NCI-H128 (cell line): ENCODE results near the gene ARFGEF2.
"Not testable (repeated sequence)": the region's sequence is repeated elsewhere in the genome, so short reads cannot be mapped to it uniquely, and the experiment has no call there.

Experiments used
- DNase-seq: peaks from one replicate; lab custom pipeline; 2025; ENCODE audit not compliant: unreplicated experiment; lab: John Stamatoyannopoulos, UW

Gene ARFGEF2

DNA sequence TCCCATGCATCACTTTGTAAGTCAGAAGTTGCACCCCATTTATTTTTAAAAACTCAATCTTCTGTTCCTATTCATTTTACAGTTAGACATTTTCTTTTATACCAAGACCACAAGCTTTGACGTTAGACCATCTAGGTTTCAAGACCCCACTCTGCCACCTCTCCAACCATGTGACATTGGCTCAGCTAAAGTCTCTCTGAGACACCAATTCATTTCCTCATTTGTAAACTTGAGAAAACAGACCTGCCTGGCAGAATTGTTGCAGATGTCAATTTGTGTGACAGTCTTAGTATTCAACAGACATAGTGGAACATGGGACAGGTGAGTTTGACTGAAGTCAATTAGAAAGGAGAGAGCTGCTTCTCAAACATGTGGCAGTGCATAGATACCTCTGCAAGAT lies 69.0 kb downstream of the ARFGEF2 start:
- DNase-seq = no peak

DNA sequence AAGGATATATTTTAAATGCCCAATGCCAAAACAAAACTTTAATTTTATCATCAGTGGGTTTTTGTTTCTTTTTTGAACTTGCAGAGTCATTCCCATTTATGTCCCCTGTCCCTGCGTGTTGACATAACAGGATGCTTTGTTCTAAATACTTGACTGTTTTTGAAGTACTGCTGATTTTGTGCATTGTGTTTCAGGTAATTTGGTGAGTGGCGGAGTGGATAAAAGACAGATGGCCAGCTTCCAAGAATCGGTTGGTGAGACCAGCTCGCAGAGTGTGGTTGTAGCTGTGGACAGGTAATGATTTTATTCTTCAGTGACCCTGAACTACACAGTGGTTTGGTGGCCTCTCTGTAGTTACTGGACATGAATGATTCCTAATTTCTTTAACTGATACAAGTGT lies 74.1 kb downstream of the ARFGEF2 start:
- DNase-seq = peak; percentile 74

DNA sequence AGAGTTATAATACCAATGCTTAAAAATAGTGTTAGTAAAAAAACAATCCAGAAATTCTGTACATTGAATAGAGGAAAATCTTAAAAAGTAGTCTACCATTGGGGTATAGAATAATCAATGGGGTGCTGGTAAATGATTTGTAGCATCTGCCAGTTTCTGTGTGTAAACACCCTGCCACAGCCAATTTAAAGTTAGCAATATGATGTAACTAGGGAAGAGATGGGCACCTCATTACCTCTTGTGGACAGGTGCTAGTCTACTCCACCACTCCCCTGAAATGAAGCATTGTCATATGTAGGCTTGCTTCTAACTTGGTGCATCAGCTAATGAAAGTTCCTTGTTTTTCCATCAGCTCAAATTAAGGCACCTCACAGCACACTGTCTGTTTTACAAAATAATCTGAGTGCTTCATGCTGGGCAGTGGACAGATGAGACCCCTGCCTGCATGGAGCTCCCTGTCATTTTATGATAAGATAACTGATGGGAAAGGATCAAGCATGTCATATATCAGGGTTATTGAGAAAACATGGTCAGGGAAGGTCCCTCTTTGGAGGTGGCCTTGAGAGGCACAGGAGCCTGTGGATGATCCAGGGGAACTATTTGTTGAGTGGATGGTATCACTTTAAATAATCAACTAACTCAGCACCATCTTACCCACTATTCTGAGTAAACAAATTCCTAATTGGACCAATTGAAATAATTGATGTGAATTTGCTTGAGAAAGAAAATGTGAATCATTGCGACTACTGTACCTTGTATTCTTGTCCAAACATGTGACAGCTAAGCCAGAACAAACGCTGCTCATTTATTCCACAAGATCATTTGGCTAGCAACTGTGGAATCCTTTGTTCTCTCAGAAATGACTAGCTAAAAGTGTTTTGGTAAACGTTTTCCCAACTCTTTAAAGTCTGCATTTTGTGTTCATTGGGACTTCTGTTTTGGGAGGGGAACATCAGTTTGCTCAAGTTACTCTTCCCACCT lies 78.7 kb downstream of the ARFGEF2 start:
- DNase-seq = no peak

DNA sequence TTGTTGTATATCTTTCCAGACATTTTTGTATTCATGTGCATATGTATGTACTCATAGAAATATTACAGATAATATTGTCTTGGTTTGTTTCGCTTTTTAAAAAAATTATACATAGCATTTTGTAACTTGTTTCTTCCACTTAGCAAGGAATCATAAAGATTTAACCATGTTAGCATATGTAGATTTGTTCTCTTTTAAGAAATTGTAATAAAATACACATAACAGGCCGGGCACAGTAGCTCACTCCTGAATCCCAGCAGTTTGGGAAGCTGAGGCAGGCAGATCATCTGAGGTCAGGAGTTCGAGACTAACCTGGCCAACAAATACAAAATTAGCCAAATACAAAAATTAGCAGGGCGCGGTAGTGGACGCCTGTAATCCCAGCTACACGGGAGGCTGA lies 80.2 kb downstream of the ARFGEF2 start:
- DNase-seq = no peak

DNA sequence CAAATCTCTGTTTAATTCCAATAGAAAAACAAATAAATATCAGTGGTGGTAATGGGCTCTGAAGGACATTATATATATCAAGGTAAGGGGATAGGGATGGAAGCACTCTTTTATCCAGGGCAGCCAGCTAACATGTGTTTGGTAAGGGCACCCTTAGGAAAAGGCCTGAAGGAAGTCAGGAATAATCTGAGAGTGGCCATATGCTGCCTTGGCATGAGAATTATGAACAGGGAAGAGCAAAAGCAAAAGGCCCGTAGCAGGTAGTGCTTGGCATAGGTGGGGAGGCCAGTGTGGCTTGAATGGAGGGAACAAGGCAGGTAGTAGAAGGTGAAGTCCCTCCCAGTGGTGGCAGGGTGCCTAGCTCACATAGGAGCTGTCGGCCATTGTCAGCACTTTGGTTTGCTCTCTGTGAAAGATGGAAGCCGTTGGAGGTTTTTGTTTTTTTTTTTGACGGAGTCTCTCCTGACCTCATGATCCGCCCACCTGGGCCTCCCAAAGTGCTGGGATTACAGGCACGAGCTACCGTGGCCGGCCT lies 85.0 kb downstream of the ARFGEF2 start:
- DNase-seq = no peak

DNA sequence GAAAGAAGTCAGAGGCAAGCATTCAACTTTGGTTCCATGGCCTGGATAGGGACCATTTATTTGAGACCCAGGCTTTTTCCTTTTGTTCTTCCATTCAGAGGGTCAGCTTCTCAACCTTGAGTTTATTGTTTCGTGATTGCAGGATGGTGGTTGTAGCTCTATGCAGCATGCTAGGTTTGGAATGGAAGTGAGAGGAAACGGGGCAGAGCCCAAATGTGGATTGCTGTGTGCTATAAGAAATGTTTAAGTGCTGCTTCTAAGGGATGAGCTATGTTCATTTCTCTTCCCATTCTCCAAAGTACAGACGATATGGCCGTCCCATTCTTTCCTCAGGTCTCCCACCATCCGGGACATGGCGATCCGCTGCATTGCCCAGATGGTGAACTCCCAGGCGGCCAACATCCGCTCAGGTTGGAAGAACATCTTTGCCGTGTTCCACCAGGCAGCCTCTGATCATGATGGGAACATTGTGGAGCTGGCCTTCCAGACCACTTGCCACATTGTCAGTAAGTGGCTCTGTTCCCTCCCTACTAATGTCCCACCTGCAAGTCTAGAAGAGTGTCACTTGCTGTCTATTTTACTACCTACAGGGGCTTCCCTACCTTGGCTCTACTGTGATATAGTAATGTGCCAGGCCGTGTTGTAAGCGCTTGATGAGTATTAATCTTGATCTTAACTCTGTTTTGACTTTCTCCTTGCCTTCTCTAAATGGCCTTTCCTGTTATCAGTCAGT lies 88.6 kb downstream of the ARFGEF2 start:
- no peak for DNase-seq

DNA sequence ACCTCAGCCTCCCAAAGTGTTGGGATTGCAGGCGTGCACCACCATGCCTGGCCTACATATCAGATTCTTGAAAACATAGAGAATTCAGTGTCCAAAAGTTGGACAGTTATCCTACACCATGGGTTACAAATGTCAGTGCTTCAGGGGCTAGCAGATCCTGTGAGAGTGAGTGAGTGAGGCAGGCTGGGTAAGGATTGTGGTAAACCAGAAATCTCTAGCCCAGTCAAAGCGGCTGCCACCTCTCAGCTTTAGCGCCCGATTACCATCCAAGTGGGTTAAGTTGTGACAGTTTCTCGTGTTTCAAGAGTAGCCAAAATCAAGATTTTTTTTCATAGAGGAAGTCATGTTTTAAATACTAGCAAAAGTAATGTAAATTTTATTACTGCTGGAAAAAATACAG lies 102.7 kb downstream of the ARFGEF2 start:
- no peak for DNase-seq

DNA sequence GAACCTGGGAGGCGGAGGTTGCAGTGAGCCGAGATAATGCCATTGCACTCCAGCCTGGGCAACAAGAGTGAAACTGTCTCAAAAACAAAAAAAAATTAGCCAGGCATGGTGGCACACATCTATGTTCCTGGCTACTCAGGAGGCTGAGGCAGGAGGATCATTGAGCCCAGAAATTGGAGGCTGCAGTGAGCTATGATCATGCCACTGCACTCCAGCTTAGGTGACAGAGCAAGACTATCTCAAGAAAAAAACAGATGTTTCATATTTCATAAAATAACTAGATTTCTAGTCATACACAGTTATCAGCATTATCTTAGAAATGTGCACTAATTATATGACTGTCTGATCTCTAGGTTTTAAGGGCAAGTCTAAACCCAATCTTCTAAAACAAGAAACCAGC lies 106.7 kb downstream of the ARFGEF2 start:
- not testable (repeated sequence) for DNase-seq

DNA sequence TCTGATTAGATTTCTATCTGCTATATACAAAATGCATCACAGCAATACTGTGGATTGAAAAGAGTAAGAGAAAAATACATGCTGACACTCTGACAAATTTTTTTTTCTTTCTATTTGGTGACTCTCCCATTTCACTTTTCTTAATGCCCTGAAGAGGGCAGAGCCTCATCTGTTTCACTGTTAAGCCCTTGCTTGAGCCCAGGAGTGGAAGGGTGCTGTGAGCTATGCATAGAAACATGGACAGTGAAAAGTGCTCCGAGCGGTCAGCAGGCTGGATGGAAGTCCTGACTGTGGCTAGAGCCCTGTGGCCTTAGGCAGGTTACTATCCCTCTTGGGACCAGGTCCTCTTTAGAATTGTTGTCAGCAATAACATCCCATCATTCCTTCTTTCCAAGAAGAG lies 107.2 kb downstream of the ARFGEF2 start:
- DNase-seq = no peak

DNA sequence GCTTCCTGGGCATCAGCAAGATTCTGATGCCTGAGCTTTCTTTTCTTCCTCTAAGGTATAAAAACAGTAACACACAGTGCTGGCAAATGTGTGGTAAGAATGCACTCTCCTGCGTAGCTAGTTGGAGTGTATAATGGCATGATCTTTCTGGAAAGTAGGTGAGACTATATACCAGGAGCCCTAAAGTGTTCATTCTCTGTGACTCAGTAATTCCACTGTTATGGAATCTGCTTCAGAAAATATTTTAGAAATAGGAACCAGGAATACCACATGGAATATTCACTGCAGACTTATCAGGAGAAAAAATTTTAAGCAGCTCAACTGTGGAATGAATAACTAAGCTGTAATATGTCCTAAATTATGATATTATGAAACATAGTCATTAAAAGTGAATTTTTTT lies 107.7 kb downstream of the ARFGEF2 start:
- DNase-seq = no peak

DNA sequence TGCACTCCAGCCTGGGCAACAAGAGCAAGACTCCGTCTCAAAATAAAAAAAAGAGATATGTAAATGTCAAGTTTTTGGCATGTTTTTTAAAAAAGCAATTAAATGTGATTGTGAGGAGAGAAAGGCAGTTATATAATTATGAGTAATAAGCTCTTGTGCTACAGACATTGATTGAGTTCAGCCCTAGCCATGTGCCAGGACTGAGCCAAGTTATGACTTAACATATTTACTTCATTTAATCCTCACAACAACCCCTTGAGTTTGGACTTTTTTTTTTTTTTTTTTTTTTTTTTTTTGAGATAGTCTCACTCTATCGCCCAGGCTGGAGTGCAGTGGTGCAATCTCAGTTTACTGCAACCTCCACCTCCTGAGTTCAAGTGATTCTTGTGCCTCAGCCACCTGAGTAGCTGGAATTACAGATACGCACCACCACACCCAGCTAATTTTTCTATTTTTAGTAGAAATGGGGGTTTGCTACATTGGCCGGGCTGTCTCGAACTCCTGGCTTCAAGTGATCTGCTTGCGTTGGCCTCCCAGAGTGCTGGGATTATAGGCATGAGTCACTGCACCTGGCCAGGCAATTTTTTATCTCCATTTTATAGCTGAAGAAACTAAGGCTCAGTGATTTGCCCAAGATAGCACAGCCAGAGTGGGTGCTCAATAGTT lies 109.6 kb downstream of the ARFGEF2 start:
- DNase-seq = no peak

DNA sequence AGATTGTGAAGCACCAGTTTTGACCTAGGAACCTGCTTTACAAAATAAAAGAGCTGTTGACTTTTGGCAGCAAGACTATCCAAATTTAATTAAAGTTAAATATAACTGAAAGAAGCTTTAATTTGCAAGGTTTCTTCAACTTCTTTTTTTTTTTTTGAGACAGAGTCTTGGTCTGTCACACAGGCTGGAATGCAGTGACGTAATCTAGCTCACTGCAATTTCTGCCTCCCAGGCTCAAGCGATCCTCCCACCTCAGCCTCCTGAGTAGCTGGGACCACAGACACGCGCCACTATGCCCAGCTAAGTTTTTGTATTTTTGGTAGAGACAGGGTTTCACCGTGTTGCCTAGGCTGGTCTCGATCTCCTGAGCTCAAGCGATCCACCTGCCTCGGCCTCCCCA lies 110.9 kb downstream of the ARFGEF2 start:
- no peak for DNase-seq

DNA sequence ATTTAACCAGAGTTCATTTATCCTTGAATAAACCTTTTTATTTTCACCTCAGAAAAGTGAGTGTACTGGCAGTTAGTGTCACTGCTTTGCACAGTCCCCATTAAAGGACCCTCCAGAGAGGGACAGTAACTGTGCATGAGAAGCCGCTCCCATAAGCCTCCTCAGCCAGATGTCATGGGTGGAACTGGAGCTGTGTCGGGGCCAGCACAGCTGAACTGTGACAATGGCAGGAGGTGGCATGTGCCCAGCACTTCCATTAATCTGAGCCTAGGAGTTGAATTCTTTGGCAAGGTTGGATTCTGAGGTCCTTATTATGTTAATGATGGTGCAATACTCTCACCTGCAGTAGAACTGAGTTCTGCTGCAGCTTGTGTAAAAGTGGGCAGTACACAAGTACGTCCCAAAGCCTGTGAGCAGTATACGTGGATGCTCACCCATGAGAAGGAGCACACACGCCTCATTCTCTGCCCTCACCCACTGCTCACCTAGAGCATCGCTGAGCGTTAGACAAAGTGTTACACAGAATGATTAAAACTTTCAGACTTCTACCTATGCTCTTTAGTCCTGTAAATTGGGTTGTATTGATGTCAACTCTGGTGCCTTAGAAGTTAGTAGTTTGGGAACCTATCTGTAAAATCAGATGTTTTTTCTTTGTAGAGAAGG lies 112.7 kb downstream of the ARFGEF2 start:
- no peak for DNase-seq

DNA sequence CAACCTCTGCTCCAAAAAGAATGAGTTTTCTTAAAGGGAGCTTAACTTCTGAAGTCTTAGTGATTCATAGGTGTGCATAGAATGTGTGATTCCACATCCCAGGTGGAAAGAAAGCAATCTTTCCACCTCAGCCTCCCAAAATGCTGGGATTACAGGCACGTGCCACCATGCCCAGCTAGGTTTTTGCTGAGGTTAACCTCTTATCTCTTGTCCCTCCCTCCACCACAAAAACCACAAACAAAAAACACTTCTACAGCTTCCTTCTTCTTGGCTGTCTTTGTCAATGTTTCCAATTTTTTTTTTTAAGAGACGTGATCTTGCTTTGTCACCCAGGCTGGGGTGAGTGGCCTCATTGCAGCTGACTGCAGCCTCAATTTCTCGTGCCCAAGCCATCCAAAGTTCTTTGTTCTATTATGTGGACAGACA lies 116.5 kb downstream of the ARFGEF2 start:
- DNase-seq = no peak

DNA sequence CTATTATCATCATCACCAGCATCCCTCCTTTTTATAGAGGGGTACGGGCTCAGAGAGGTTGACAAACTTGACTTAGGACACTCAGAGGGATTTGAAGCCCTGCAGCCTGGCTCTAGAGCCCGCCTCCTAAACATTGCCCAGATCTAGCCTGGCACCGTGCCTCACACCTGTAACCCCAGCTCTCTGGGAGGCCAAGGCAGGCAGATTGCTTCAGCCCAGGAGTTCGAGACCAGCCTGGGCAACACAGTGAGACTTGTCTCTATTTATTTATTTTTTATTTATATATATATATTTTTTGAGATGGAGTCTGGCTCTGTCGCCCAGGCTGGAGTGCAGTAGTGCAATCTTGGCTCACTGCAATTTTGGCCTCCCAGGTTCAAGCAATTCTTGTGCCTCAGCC lies 118.3 kb downstream of the ARFGEF2 start:
- DNase-seq = no peak

DNA sequence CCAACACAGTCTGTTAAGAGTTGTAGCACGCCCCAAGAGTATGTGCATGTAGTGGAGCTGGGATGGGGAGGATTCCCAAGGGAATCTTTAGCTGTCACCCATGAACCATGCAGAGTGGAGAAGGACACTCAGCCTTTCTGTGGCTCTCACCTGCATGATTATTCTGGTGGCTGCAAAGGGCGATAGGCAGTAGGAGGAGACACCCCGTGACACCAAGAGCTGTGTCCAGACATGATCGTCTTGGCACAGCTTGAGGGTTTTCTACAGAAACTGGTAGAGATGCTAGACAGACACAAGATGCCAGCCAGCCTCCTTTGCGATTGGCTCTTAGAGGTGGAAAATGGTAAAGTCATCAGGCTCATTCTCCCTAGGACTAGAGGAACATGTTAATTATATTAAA lies 121.5 kb downstream of the ARFGEF2 start:
- no peak for DNase-seq

DNA sequence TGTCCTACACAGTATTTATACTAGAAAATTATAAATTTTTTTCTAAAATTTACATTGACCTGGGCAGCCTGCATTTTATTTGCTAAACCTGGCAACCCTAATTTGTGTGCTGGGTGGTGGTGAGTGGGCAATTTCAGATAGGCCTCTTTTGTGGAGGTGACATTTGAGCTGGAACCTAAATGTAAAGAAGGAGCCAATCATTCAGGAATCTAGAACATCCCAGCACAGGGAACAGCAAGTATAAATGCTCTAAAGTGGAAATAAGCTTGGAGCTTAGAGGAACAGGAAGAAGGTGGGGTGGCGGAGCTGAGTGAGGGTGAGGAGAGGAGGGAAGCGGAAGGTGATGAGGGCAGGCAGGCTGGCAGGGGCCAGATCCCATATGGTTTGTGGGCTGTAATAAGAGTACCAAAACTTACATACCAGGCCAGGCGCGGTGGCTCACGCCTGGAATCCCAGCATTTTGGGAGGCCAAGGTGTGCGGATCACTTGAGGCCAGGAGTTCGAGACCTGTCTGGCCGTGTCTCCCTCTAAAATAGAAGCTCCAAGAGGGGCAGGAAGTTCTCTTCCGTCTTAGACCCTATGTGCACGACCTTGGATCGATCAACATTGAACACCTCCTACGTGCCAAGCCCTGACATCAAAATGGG lies 124.1 kb downstream of the ARFGEF2 start:
- no peak for DNase-seq

DNA sequence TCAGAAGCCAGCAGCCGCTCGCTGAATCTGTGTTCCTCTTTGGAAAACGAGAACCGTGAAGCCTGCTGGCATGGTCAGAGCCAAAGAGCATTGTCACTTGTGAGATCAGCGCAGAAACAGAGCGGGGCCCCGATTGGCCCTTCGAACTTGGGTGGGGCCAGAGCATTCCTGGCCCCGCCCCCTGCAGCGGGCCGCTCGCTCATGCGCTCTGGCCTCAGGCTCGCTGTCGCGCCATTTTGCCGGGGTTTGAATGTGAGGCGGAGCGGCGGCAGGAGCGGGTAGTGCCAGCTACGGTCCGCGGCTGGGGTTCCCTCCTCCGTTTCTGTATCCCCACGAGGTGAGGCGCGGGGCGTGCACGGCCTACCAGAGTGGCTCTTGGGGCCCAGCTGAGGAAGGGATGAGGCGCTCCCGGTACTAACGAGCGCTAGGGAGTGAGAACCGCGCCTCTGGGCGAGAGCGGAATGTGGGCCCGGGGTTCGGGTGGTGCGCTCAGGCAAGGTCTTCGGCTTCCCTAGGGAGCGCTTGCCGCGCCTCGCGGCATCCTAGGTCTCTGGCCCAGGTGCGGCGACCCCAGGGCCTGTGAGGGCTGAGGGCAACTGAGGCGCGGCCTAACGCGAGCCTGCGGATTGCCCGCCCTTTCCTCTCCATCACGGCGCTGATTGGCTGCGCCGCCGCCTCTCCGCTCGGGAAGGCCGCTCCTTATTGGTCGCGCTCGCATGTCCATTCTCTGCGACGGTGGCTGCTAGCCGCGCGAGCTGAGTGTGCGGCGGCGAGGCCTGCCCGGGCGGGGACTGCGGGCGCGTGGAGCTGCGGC lies 124.8 kb downstream of the ARFGEF2 start, which contains the start of gene CSE1L:
TSS of gene CSE1L (plus strand) at position 226 of the 814 bp plus-strand sequence. CDS start 12,152 bp downstream, outside the sequence.
- peak; percentile 94 for DNase-seq

DNA sequence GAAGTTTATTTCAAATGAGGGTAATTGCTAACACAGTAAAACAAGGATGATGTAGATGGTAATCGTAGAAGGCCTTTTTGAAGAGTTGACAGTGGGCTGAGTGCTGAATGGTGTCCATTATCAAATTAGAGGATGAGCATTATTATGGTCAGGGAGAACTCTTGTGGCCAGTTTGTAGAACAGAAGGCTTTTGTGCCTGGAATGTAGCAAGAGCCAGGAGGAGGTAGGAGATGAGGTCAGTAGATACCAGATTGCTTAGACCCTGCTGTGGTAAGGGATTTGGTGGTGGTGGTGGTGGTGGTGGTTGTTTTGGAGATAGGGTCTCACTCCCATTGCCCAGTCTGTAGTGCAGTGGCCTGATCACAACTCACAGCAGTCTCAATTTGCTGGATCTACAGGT lies 130.8 kb downstream of the ARFGEF2 start:
- DNase-seq = no peak
